ENCODE measurements around the gene RFX1.
"Not testable (repeated sequence)": the region's sequence is repeated elsewhere in the genome, so short reads cannot be mapped to it uniquely, and the experiment has no call there.

Gene RFX1

GRCh38 chr19:14027856-14028450, 21.8 kb upstream of the RFX1 start, which contains the start of gene RLN3:
Gene RLN3 (plus strand): TSS chr19:14028148. CDS start chr19:14028205, 57 bp downstream.
- DNase-seq = no peak

- not testable (repeated sequence) for DNase-seq
Observed at GRCh38 chr19:14026652-14027192, 20.6 kb upstream of the RFX1 start.

GRCh38 chr19:14023404-14024235, 17.5 kb upstream of the RFX1 start:
- DNase-seq = peak in 2 of 51 donors; percentile 3 to 6

- no peak for DNase-seq
Observed at GRCh38 chr19:14022469-14022868, 16.3 kb upstream of the RFX1 start.

- no peak for DNase-seq
Observed at GRCh38 chr19:14021474-14021873, 15.4 kb upstream of the RFX1 start.

GRCh38 chr19:14019739-14020138, 13.6 kb upstream of the RFX1 start:
- not testable (repeated sequence) for DNase-seq

- no peak for DNase-seq
Observed at GRCh38 chr19:14019100-14019499, 13.0 kb upstream of the RFX1 start.

- DNase-seq = no peak
Observed at GRCh38 chr19:14015524-14016035, 9.5 kb upstream of the RFX1 start.

GRCh38 chr19:14012378-14012915, 6.3 kb upstream of the RFX1 start:
- DNase-seq = no peak

GRCh38 chr19:14006766-14007562, 844 bp upstream of the RFX1 start:
- peak in 21 of 51 donors; percentile 78 to 99 (median 91) for DNase-seq

- DNase-seq = peak in 49 of 51 donors; percentile 27 to 87 (median 72)
Observed at GRCh38 chr19:14005349-14006084, 603 bp downstream of the RFX1 start.

- DNase-seq = peak in 40 of 51 donors; percentile 9 to 70 (median 39)
Observed at GRCh38 chr19:14004619-14005348, 1.3 kb downstream of the RFX1 start.

- no peak for DNase-seq
Observed at GRCh38 chr19:14003251-14004055, 2.7 kb downstream of the RFX1 start.

GRCh38 chr19:14002571-14003250, 3.4 kb downstream of the RFX1 start:
- DNase-seq = peak in 6 of 51 donors; percentile 10 to 29 (median 16)

- DNase-seq = no peak
Observed at GRCh38 chr19:14000691-14001375, 5.3 kb downstream of the RFX1 start.

- no peak for DNase-seq
Observed at GRCh38 chr19:13999085-13999484, 7.0 kb downstream of the RFX1 start.

- DNase-seq = no peak
Observed at GRCh38 chr19:13998426-13998825, 7.7 kb downstream of the RFX1 start.

GRCh38 chr19:13997631-13997962, 8.5 kb downstream of the RFX1 start:
- DNase-seq = no peak
